ENCODE results near the gene PMM2.

DNA sequence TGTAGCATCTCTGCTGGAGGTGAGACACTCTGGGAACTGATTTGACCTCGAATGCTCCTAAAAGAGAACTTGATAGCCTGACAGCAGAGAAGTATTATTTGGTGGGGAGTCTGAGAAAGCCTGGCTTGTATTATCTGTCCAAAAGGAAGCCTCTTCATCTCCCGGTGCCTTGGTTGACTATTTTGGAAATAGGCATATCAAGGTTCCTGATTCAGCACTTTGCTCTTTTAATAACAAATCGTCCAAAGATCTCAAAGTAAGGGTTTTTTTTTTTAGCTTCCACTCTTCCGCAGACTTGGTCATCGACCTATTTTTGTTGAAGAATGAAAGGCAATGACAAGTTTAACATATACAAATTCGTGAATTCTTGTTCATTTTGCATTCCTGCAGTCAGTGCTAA is 15.0 kb upstream of the PMM2 start:
- TF ChIP-seq, protein P1, sequence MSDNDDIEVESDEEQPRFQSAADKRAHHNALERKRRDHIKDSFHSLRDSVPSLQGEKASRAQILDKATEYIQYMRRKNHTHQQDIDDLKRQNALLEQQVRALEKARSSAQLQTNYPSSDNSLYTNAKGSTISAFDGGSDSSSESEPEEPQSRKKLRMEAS (CRISPR knock-in tag; IDR thresholded peaks at IDR 0.05), result no peak
- TF ChIP-seq, protein P2, sequence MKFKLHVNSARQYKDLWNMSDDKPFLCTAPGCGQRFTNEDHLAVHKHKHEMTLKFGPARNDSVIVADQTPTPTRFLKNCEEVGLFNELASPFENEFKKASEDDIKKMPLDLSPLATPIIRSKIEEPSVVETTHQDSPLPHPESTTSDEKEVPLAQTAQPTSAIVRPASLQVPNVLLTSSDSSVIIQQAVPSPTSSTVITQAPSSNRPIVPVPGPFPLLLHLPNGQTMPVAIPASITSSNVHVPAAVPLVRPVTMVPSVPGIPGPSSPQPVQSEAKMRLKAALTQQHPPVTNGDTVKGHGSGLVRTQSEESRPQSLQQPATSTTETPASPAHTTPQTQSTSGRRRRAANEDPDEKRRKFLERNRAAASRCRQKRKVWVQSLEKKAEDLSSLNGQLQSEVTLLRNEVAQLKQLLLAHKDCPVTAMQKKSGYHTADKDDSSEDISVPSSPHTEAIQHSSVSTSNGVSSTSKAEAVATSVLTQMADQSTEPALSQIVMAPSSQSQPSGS (CRISPR knock-in tag; IDR thresholded peaks at IDR 0.05; ENCODE audit: borderline replicate concordance, low read depth), result no peak
- TF ChIP-seq ZNF121 (CRISPR knock-in tag; IDR thresholded peaks at IDR 0.05) (no peak), TCF7 (CRISPR knock-in tag; IDR thresholded peaks at IDR 0.05; ENCODE audit: low read depth) (no peak), MXD4 (CRISPR knock-in tag; IDR thresholded peaks at IDR 0.05; ENCODE audit: borderline replicate concordance) (no peak), TEAD4 (CRISPR knock-in tag; IDR thresholded peaks at IDR 0.05) (no peak), ZNF232 (CRISPR knock-in tag; IDR thresholded peaks at IDR 0.05) (no peak), SP1 (CRISPR knock-in tag; conservative IDR thresholded peaks at IDR 0.05) (no peak)
- TF ChIP-seq, protein P3, sequence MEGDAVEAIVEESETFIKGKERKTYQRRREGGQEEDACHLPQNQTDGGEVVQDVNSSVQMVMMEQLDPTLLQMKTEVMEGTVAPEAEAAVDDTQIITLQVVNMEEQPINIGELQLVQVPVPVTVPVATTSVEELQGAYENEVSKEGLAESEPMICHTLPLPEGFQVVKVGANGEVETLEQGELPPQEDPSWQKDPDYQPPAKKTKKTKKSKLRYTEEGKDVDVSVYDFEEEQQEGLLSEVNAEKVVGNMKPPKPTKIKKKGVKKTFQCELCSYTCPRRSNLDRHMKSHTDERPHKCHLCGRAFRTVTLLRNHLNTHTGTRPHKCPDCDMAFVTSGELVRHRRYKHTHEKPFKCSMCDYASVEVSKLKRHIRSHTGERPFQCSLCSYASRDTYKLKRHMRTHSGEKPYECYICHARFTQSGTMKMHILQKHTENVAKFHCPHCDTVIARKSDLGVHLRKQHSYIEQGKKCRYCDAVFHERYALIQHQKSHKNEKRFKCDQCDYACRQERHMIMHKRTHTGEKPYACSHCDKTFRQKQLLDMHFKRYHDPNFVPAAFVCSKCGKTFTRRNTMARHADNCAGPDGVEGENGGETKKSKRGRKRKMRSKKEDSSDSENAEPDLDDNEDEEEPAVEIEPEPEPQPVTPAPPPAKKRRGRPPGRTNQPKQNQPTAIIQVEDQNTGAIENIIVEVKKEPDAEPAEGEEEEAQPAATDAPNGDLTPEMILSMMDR (IDR thresholded peaks at IDR 0.05), result no peak
- TF ChIP-seq, protein P4, sequence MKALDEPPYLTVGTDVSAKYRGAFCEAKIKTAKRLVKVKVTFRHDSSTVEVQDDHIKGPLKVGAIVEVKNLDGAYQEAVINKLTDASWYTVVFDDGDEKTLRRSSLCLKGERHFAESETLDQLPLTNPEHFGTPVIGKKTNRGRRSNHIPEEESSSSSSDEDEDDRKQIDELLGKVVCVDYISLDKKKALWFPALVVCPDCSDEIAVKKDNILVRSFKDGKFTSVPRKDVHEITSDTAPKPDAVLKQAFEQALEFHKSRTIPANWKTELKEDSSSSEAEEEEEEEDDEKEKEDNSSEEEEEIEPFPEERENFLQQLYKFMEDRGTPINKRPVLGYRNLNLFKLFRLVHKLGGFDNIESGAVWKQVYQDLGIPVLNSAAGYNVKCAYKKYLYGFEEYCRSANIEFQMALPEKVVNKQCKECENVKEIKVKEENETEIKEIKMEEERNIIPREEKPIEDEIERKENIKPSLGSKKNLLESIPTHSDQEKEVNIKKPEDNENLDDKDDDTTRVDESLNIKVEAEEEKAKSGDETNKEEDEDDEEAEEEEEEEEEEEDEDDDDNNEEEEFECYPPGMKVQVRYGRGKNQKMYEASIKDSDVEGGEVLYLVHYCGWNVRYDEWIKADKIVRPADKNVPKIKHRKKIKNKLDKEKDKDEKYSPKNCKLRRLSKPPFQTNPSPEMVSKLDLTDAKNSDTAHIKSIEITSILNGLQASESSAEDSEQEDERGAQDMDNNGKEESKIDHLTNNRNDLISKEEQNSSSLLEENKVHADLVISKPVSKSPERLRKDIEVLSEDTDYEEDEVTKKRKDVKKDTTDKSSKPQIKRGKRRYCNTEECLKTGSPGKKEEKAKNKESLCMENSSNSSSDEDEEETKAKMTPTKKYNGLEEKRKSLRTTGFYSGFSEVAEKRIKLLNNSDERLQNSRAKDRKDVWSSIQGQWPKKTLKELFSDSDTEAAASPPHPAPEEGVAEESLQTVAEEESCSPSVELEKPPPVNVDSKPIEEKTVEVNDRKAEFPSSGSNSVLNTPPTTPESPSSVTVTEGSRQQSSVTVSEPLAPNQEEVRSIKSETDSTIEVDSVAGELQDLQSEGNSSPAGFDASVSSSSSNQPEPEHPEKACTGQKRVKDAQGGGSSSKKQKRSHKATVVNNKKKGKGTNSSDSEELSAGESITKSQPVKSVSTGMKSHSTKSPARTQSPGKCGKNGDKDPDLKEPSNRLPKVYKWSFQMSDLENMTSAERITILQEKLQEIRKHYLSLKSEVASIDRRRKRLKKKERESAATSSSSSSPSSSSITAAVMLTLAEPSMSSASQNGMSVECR (CRISPR knock-in tag; IDR thresholded peaks at IDR 0.05; ENCODE audit: borderline replicate concordance), result no peak
